HEK293 (cell line): ENCODE measurements around the gene SURF2.
A peak's percentile ranks its signal among the peaks of the same experiment; 100 is the strongest.

Experiments
- CTCF ChIA-PET: fragments of 350-600 bp; formaldehyde crosslinking; extraction: SDS; loops from one replicate; lab custom pipeline; 2021; ENCODE audit warnings: antibody characterized with exemption; lab: Yijun Ruan, JAX
- POLR2A ChIA-PET: fragments of 300-600 bp; formaldehyde crosslinking; extraction: SDS; loops from one replicate; lab custom pipeline; 2020; ENCODE audit warnings: antibody characterized with exemption, inconsistent platforms; lab: Yijun Ruan, JAX
- H3K27ac ChIP-seq: fragments of 200-500 bp; sonication (Bioruptor generic); 2 replicates; pipeline ENCODE4 v1.5.1; 2014; ENCODE audit warnings: low read depth, low read length, control low read depth, inconsistent platforms; ENCODE audit errors: extremely low read depth
- H3K36me3 ChIP-seq, 2 experiments: fragments of 200-500 bp in 1 of 2; sonication (Bioruptor generic) in 1 of 2; 1 replicate in 1 of 2; 2 replicates in 1 of 2; pipeline ENCODE4 v1.5.1; 2014 to 2017; ENCODE audit warnings: inconsistent platforms in 2 of 2, low read length in 2 of 2; ENCODE audit not compliant: control insufficient read depth in 2 of 2, insufficient read depth in 1 of 2
- H3K4me1 ChIP-seq: fragments of 200-500 bp; sonication (Bioruptor generic); 2 replicates; pipeline ENCODE4 v1.5.1; 2014; ENCODE audit warnings: mild to moderate bottlenecking, low read length, inconsistent platforms; ENCODE audit not compliant: control insufficient read depth, insufficient read depth
- H3K4me3 ChIP-seq: 2 replicates; pipeline ENCODE4 v1.5.1; 2011; ENCODE audit warnings: low read depth, mild to moderate bottlenecking, control low read depth, low read length, moderate library complexity
- H3K9me3 ChIP-seq: fragments of 200-500 bp; sonication (Bioruptor generic); 2 replicates; pipeline ENCODE4 v1.5.1; 2014; ENCODE audit warnings: low read depth, low read length, inconsistent platforms; ENCODE audit not compliant: control insufficient read depth, insufficient read depth
- GLIS1 ChIP-seq: fragments of 450-650 bp; formaldehyde crosslinking; IDR thresholded peaks from 2 replicates; pipeline ENCODE4 v1.5.1; 2016; ENCODE audit warnings: missing biosample characterization, missing genetic modification characterization
- GLIS2 ChIP-seq: fragments of 450-650 bp; formaldehyde crosslinking; IDR thresholded peaks from 2 replicates; pipeline ENCODE4 v1.5.1; 2016; ENCODE audit warnings: missing biosample characterization, missing genetic modification characterization
- TCF7L2 ChIP-seq: IDR thresholded peaks from 2 replicates; pipeline ENCODE4 v1.6.1; 2011; ENCODE audit warnings: low read depth, mild to moderate bottlenecking, inconsistent platforms, low read length, moderate library complexity, borderline replicate concordance
- ZEB2 ChIP-seq: fragments of 450-650 bp; formaldehyde crosslinking; IDR thresholded peaks from 2 replicates; pipeline ENCODE4 v1.5.1; 2016; ENCODE audit warnings: missing biosample characterization, missing genetic modification characterization
- ZFP37 ChIP-seq: fragments of 450-650 bp; formaldehyde crosslinking; IDR thresholded peaks from 2 replicates; pipeline ENCODE4 v1.5.1; 2016; ENCODE audit warnings: missing biosample characterization, missing genetic modification characterization
- ZNF23 ChIP-seq: fragments of 450-650 bp; formaldehyde crosslinking; IDR thresholded peaks from 2 replicates; pipeline ENCODE4 v1.5.1; 2016; ENCODE audit warnings: missing biosample characterization, missing genetic modification characterization, borderline replicate concordance
- ZNF239 ChIP-seq: fragments of 450-650 bp; formaldehyde crosslinking; IDR thresholded peaks from 2 replicates; pipeline ENCODE4 v1.5.1; 2016; ENCODE audit warnings: missing biosample characterization, missing genetic modification characterization
- ZNF311 ChIP-seq: fragments of 450-650 bp; formaldehyde crosslinking; IDR thresholded peaks from 2 replicates; pipeline ENCODE4 v1.5.1; 2017; ENCODE audit warnings: missing biosample characterization, missing genetic modification characterization, borderline replicate concordance
- ZNF350 ChIP-seq: fragments of 450-650 bp; formaldehyde crosslinking; IDR thresholded peaks from 2 replicates; pipeline ENCODE4 v1.5.0; 2017; ENCODE audit warnings: missing biosample characterization, mild to moderate bottlenecking, missing genetic modification characterization
- ZNF391 ChIP-seq: fragments of 450-650 bp; formaldehyde crosslinking; IDR thresholded peaks from 2 replicates; pipeline ENCODE4 v1.5.1; 2016; ENCODE audit warnings: low read depth, missing biosample characterization, missing genetic modification characterization, borderline replicate concordance
- ZNF558 ChIP-seq: fragments of 450-650 bp; formaldehyde crosslinking; IDR thresholded peaks from 2 replicates; pipeline ENCODE4 v1.5.1; 2016; ENCODE audit warnings: missing biosample characterization, missing genetic modification characterization
- ZNF664 ChIP-seq: fragments of 450-650 bp; formaldehyde crosslinking; IDR thresholded peaks from 2 replicates; pipeline ENCODE4 v1.5.1; 2016; ENCODE audit warnings: missing biosample characterization, missing genetic modification characterization
- ZNF768 ChIP-seq: fragments of 450-650 bp; formaldehyde crosslinking; IDR thresholded peaks from 2 replicates; pipeline ENCODE4 v1.5.1; 2018; ENCODE audit warnings: missing biosample characterization, mild to moderate bottlenecking, missing genetic modification characterization
- ZNF843 ChIP-seq: fragments of 450-650 bp; formaldehyde crosslinking; IDR thresholded peaks from 2 replicates; pipeline ENCODE4 v1.5.1; 2016; ENCODE audit warnings: missing biosample characterization, missing genetic modification characterization
- ZSCAN23 ChIP-seq: fragments of 450-650 bp; formaldehyde crosslinking; IDR thresholded peaks from 2 replicates; pipeline ENCODE4 v1.5.1; 2016; ENCODE audit warnings: missing biosample characterization, missing genetic modification characterization
- TF ChIP-seq, protein P1 (sequence below): fragments of 450-650 bp; formaldehyde crosslinking; IDR thresholded peaks from 2 replicates; pipeline ENCODE4 v1.5.1; 2016; ENCODE audit warnings: missing biosample characterization, missing genetic modification characterization
- TF ChIP-seq, protein P2 (sequence below): fragments of 450-650 bp; formaldehyde crosslinking; IDR thresholded peaks from 2 replicates; pipeline ENCODE4 v1.5.1; 2016; ENCODE audit warnings: missing biosample characterization, missing genetic modification characterization, low read depth
- TF ChIP-seq, protein P3 (sequence below): fragments of 450-650 bp; formaldehyde crosslinking; IDR thresholded peaks from 2 replicates; pipeline ENCODE4 v1.5.1; 2016; ENCODE audit warnings: missing biosample characterization, missing genetic modification characterization, borderline replicate concordance
- TF ChIP-seq, protein P4 (sequence below): fragments of 450-650 bp; formaldehyde crosslinking; IDR thresholded peaks from 2 replicates; pipeline ENCODE4 v1.5.1; 2017; ENCODE audit warnings: missing biosample characterization, mild to moderate bottlenecking, missing genetic modification characterization, moderate library complexity

Gene SURF2

DNA sequence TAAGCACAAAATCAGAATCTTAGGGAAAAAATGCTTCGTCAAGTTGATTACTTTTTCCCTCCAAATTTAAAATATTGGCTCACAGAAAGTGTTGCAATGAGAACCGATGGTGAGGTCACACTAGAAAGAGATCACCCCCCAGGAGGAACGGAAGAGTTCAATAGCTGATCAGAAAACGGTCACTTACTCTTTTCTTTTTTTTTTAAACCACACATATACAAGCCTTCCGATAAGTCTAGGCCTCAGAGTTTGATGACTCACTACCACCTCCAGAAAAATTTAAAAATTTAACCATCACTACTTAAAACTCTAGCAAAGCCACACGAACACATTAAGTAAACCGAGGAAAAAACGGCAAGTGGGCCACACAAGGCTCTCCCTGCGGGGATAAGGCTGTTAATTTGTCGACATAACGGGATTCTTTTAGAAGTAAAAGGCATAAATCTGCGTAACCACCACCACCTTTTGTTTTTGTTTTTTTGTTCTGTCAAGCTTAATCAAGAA, 18.3 kb downstream of the SURF2 start:
- ChIA-PET CTCF (interaction anchor here (0.6 to 2.4 kb wide), 9 partner anchors 11 to 1362 kb away, joined by 3 to 8 read pairs (median 3); partner anchors contain the start of genes SURF1 and SURF2), POLR2A (interaction anchor here (0.9 to 3.9 kb wide), 7 partner anchors 9 to 110 kb away, joined by 3 to 18 read pairs (median 3); partner anchors contain the start of genes MED22, RPL7A, SURF1 and SURF2)
- Histone ChIP-seq H3K36me3 (peaks cover 7 to 38% of the 10 kb centered on the region in 2 experiments; a peak in 2 of 3 replicates), H3K4me3 (peak overlapping the region; percentile 57), H3K9me3 (no peaks in the 10 kb centered on the region), H3K4me1 (peaks cover 5% of the 10 kb centered on the region), H3K27ac (no peak overlapping the region)
- no peak for TF ChIP-seq ZNF843 (tag by site-specific recombination)
- TF ChIP-seq, protein P1, sequence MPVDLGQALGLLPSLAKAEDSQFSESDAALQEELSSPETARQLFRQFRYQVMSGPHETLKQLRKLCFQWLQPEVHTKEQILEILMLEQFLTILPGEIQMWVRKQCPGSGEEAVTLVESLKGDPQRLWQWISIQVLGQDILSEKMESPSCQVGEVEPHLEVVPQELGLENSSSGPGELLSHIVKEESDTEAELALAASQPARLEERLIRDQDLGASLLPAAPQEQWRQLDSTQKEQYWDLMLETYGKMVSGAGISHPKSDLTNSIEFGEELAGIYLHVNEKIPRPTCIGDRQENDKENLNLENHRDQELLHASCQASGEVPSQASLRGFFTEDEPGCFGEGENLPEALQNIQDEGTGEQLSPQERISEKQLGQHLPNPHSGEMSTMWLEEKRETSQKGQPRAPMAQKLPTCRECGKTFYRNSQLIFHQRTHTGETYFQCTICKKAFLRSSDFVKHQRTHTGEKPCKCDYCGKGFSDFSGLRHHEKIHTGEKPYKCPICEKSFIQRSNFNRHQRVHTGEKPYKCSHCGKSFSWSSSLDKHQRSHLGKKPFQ (tag by site-specific recombination) = no peak
- no peak for TF ChIP-seq ZNF239 (tag by site-specific recombination)
- no peak for TF ChIP-seq ZNF23
- no peak for TF ChIP-seq TCF7L2
- TF ChIP-seq ZNF311 (tag by site-specific recombination) = no peak
- no peak for TF ChIP-seq ZSCAN23 (tag by site-specific recombination)
- TF ChIP-seq ZNF664 (tag by site-specific recombination) = 0 out of 2 replicates have a peak, but pooled peaks have one; percentile 24
- TF ChIP-seq GLIS1 (tag by site-specific recombination) = peak; percentile 40; the same call in 1 of the 2 replicates
- no peak for TF ChIP-seq ZFP37 (tag by site-specific recombination)
- peak; percentile 38; the same call in 1 of the 2 replicates for TF ChIP-seq ZEB2 (tag by site-specific recombination)
- TF ChIP-seq, protein P2, sequence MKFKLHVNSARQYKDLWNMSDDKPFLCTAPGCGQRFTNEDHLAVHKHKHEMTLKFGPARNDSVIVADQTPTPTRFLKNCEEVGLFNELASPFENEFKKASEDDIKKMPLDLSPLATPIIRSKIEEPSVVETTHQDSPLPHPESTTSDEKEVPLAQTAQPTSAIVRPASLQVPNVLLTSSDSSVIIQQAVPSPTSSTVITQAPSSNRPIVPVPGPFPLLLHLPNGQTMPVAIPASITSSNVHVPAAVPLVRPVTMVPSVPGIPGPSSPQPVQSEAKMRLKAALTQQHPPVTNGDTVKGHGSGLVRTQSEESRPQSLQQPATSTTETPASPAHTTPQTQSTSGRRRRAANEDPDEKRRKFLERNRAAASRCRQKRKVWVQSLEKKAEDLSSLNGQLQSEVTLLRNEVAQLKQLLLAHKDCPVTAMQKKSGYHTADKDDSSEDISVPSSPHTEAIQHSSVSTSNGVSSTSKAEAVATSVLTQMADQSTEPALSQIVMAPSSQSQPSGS (tag by site-specific recombination) = no peak
- no peak for TF ChIP-seq ZNF391
- no peak for TF ChIP-seq GLIS2
- TF ChIP-seq, protein P3, sequence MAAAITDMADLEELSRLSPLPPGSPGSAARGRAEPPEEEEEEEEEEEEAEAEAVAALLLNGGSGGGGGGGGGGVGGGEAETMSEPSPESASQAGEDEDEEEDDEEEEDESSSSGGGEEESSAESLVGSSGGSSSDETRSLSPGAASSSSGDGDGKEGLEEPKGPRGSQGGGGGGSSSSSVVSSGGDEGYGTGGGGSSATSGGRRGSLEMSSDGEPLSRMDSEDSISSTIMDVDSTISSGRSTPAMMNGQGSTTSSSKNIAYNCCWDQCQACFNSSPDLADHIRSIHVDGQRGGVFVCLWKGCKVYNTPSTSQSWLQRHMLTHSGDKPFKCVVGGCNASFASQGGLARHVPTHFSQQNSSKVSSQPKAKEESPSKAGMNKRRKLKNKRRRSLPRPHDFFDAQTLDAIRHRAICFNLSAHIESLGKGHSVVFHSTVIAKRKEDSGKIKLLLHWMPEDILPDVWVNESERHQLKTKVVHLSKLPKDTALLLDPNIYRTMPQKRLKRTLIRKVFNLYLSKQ (tag by site-specific recombination) = no peak
- TF ChIP-seq ZNF558 (tag by site-specific recombination) = no peak
- TF ChIP-seq, protein P4, sequence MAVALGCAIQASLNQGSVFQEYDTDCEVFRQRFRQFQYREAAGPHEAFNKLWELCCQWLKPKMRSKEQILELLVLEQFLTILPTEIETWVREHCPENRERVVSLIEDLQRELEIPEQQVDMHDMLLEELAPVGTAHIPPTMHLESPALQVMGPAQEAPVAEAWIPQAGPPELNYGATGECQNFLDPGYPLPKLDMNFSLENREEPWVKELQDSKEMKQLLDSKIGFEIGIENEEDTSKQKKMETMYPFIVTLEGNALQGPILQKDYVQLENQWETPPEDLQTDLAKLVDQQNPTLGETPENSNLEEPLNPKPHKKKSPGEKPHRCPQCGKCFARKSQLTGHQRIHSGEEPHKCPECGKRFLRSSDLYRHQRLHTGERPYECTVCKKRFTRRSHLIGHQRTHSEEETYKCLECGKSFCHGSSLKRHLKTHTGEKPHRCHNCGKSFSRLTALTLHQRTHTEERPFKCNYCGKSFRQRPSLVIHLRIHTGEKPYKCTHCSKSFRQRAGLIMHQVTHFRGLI (tag by site-specific recombination) = no peak
- TF ChIP-seq ZNF768 (tag by site-specific recombination) = no peak
- no peak for TF ChIP-seq ZNF350 (tag by site-specific recombination)
